ENCODE measurements around the gene LAMA3. TPM values are rescaled to one million over a fixed set of nuclear protein-coding genes. Genes with fewer than 3 reads are reported as not detected.
"Not testable (repeated sequence)": the region's sequence is repeated elsewhere in the genome, so short reads cannot be mapped to it uniquely, and the experiment has no call there.

LAMA3 gene
- total RNA-seq, 4 donors from 2014 or later: 16.9 to 57.5 (median 48.3) TPM

- ATAC-seq (ENCODE audit: low FRiP score): peak; percentile 48
- TF ChIP-seq CTCF (IDR thresholded peaks at IDR 0.05): no peak
- no peak for DNase-seq (ENCODE audit: low spot score)
Measured at GRCh38 chr18:23725827-23726661, 36.8 kb downstream of the LAMA3 start.

DNA sequence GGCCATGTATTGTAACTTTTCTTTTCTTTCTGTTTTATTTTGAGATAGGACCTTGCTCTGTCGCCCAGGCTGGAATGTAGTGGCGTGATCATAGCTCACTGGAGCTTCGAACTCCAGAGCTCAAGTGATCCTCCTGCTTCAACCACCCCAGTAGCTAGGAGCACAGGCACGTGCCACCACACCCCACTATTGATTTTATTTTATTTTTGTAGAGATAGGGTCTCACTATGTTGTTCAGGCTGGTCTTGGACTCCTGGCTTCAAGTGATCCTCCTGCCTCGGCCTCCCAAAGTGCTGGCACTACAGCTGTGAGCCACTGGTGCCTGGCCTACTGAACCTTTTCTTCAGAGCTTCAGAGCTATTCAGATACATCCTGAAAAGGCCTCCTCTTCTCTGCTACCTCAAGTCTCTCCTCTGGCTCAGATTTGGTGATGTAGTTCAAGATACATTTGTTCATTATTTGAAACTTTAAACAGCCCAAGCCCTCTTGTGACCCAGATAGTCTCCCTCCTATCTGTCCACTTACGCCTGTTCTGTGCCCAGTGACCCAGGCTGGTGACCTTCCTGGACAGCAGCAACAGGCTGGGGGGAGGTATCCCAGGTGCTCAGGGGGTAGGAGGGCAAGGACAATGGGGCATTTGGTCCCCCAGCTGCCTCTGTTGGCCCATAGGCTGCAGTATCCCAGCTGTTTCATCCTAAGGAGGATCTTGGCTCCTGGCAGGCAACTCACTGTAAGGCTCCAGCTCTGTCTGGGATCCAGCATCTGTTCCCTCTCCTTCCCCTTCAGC, 38.6 kb downstream of the LAMA3 start:
- DNase-seq (ENCODE audit: low spot score): no peak

GRCh38 chr18:23730857-23731256, 41.6 kb downstream of the LAMA3 start:
- DNase-seq (ENCODE audit: low spot score): no peak
- TF ChIP-seq CTCF (IDR thresholded peaks at IDR 0.05): no peak
- no peak for ATAC-seq (ENCODE audit: low FRiP score)

More for the DNA sequence above, 38.6 kb downstream of the LAMA3 start:
- TF ChIP-seq CTCF (IDR thresholded peaks at IDR 0.05): no peak
- no peak for ATAC-seq (ENCODE audit: low FRiP score)

DNA sequence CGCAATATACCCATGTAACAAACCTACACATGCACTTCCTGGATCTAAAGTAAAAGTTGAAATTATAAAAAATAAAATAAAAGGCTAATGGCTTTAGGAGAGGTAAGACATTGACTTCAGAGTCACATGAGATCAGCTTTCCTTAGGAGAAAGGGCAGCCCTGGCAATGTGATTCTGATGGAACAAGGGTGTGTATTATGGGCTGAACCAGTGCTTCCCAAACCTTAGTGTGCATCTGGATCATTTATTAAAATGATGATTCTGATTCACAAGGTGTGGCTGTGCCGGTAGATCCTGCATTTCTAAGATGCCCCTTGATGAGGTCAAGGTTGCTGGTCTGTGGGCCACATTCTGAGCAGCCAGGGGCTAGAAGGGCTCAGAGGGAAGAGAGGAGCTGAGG, 42.6 kb downstream of the LAMA3 start:
- ATAC-seq (ENCODE audit: low FRiP score) (no peak), DNase-seq (ENCODE audit: low spot score) (no peak)
- TF ChIP-seq CTCF (IDR thresholded peaks at IDR 0.05): no peak

DNA sequence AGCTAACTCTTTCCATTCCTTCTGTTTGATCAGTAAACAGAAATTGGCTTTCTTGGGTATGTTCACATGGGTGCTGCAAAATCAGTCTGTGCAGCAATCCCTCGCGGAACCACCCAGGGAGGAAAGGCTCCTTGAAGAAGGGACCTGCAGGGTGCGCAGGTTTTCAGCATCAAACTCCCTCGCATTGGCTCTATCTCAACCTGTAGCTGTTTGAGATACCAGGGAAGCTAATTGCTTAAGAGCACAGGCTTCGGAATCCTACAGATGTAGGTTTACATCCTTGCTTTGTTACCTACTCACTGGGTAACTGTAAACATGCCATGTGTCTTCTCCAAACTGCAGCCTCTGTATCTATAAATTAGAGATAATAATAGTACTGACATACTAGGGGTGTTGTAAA, 43.2 kb downstream of the LAMA3 start:
- ATAC-seq (ENCODE audit: low FRiP score) (no peak), DNase-seq (ENCODE audit: low spot score) (no peak)
- TF ChIP-seq CTCF (IDR thresholded peaks at IDR 0.05): no peak

DNA sequence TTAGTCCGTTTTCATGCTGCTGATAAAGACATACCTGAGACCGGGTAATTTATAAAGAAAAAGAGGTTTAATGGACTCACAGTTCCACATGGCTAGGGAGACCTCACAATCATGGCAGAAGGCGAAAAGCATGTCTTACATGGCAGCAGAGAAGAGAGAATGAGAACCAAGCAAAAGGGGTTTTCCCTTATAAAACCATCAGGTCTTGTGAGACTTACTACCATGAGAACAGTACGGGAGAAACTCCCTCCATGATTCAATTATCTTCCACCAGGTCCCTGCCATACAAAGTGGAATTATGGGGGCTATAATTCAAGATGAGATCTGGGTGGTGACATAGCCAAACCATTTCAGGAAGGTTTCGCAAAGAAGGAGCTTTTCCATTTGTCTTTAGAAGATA, 44.0 kb downstream of the LAMA3 start:
- DNase-seq (ENCODE audit: low spot score); ATAC-seq (ENCODE audit: low FRiP score): not testable (repeated sequence)

GRCh38 chr18:23733895-23734294, 44.6 kb downstream of the LAMA3 start:
- no peak for ATAC-seq (ENCODE audit: low FRiP score)
- no peak for DNase-seq (ENCODE audit: low spot score)
- TF ChIP-seq CTCF (IDR thresholded peaks at IDR 0.05): no peak

All from omental fat pad (tissue), 4 donors.